DOHH2 (cell line): Measurements from ENCODE around the gene FAM181A.

Experiments used
- EZH2phosphoT487 ChIP-seq: fragments of 200-600 bp; sonication (generic); IDR thresholded peaks from 2 replicates; pipeline ENCODE4 v1.6.1; 2017; ENCODE audit warnings: borderline replicate concordance, mild to moderate bottlenecking, antibody characterized with exemption, low read length, moderate library complexity, mixed read lengths
- TF ChIP-seq, protein P1 (sequence below): fragments of 200-600 bp; sonication (generic); IDR thresholded peaks from one replicate; pipeline ENCODE4 v1.5.1; 2014; ENCODE audit warnings: antibody characterized with exemption, mild to moderate bottlenecking, low read depth, low read length; ENCODE audit not compliant: poor library complexity, severe bottlenecking

DNA sequence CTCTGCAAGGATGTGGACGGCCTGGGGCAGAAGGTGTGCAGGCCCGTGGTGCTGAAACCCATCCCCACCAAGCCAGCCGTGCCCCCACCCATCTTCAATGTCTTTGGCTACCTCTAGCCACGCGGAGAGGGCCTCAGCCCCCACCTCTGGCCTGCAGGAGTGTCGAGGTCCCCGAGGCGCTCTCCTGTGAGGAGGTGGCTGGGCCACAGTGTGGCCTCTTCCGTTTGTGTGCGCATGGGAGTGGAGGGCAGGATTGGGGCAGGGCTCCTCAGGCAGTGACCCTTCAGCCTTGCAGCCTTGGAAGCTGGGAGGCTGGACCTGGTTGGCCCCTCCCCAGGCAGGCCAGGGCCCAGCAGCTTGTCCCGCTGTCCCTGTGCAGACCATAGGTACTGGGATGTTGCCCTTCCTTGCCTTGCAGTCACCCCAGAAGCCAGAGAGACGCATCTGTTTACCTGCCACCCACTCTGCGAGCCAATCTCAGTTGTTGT, 1.9 kb downstream of the FAM181A start:
- TF ChIP-seq, protein P1, sequence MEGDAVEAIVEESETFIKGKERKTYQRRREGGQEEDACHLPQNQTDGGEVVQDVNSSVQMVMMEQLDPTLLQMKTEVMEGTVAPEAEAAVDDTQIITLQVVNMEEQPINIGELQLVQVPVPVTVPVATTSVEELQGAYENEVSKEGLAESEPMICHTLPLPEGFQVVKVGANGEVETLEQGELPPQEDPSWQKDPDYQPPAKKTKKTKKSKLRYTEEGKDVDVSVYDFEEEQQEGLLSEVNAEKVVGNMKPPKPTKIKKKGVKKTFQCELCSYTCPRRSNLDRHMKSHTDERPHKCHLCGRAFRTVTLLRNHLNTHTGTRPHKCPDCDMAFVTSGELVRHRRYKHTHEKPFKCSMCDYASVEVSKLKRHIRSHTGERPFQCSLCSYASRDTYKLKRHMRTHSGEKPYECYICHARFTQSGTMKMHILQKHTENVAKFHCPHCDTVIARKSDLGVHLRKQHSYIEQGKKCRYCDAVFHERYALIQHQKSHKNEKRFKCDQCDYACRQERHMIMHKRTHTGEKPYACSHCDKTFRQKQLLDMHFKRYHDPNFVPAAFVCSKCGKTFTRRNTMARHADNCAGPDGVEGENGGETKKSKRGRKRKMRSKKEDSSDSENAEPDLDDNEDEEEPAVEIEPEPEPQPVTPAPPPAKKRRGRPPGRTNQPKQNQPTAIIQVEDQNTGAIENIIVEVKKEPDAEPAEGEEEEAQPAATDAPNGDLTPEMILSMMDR = no peak
- TF ChIP-seq EZH2phosphoT487 = no peak
